Right ventricle myocardium superior (tissue), 1 donor: ENCODE results near the gene AMIGO2. TPM values are rescaled to one million over a fixed set of nuclear protein-coding genes. Genes with fewer than 3 reads are reported as not detected.
"Not testable (repeated sequence)": the region's sequence is repeated elsewhere in the genome, so short reads cannot be mapped to it uniquely, and the experiment has no call there.

Experiments
- ATAC-seq: fragments of 200-7000 bp; cut with Tn5 transposase; one replicate; pipeline ENCODE4 v1.9.1; 2020; ENCODE audit warnings: mild to moderate bottlenecking; ENCODE audit not compliant: poor library complexity
- DNase-seq: peaks from one replicate; pipeline ENCODE4 v3.0.0-alpha.2; 2020
- intact Hi-C: fragments of 100-400 bp; cut with DNase I; formaldehyde crosslinking; loops from one replicate; pipeline ENCODE4 v1.11.2; 2022
- total RNA-seq: library from RNA; stranded (reverse); fragmentation: NEBNext Ultra II Directional; extraction: Animal tissue kit (Norgen Biotek cat#: 25700); gene quantifications from one replicate; pipeline ENCODE4 v1.2.1, GENCODE V29; 2021
- donor health status: DM: no; HTN: yes; CAD: no; lungs with severe emphysema.

AMIGO2 gene
- total RNA-seq, 1 donor from 2014 or later = 2.0 TPM

DNA sequence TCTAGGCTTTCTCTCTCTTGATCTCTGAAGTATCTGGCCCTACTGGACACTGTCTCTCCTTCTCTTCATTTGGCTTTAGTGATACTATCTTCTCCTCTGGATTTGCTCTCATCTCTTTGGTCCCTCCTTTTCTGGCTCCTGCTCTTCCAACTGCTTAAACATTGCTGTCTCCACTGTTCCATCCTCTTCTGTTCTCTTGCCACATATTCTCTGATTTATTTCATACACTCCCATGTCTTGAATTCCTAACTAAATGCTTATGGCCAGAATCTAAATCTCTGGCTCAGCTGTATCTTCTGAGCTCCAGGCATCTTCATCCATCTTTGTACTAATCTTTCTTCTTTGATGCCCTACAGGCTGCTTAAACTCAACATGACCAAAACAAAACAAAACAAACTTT, 25.8 kb downstream of the AMIGO2 start:
- intact Hi-C loops = no loop called here
- no peak for ATAC-seq
- no peak for DNase-seq

DNA sequence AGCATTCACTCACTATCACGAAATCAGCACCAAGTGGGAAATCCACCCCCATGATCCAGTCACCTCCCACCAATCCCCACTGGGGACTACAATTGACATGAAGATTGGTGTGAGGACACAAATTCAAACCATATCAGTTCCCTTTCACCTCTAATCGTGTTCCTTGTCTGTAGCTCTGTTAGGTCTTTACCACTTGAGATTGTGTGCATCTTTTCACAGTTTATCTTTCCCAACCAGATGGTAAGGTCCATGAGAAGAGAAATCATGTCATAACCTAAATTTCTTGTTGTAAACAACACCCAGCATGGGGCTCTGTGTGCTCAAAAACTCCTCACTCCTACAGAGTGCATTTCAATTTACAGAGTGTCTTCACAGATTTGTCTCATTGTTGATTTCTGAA, 27.5 kb downstream of the AMIGO2 start:
- DNase-seq = no peak
- intact Hi-C loops = no loop called here
- no peak for ATAC-seq

DNA sequence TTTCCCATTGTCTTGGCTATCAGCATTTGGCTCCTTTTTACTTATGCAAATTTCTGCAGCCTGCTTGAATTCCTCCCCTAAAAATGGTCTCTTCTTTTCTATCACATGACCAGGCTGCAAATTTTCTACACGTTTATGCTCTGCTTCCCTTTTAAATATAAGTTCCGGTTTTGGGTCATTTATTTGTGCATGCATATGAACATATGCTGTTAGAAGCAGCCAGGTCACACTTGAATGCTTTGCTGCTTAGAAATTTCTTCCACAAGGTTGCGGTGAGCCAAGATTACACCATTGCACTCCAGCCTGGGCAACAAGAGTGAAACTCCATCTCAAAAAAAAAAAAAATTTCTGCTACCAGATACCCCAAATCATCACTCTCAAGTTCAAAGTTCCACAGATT, 28.5 kb downstream of the AMIGO2 start:
- ATAC-seq, intact Hi-C loops, DNase-seq: not testable (repeated sequence)

DNA sequence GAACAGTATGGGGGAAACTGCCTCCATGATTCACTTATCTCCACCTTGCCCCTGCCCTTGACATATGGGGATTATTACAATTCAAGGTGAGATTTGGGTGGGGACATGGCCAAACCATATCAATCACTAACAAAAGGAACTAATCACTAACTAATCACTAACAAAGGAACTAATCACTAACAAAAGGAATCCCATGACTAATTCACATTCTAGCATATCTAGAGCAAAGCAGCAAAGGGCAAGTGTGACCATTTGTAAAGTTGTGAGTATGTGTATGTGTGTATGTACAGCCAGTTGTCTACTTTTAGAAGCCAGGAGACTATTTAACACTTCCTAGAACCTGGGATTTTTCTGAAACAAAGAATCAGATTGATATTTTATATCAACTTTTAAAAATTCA, 31.2 kb downstream of the AMIGO2 start:
- intact Hi-C loops = no loop called here
- DNase-seq = no peak
- ATAC-seq = no peak

DNA sequence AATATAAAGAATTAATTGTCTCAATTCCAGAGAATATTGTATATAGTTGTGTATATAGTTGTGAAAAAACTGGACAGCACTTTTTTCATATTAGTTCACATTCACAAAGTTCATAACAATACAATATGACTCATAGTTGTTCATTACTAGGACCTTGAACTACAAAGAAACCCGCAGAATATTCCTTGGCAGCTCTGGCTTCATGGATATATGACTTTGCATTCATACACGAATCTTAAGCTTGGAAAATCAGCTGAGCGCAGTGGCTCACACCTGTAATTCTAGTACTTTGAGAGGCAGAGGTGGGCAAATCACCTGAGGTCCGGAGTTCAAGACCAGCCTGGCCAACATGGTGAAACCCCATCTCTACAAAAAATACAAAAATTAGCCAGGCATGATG, 38.4 kb downstream of the AMIGO2 start:
- intact Hi-C loops = no loop called here
- DNase-seq (no peak), ATAC-seq (no peak)

DNA sequence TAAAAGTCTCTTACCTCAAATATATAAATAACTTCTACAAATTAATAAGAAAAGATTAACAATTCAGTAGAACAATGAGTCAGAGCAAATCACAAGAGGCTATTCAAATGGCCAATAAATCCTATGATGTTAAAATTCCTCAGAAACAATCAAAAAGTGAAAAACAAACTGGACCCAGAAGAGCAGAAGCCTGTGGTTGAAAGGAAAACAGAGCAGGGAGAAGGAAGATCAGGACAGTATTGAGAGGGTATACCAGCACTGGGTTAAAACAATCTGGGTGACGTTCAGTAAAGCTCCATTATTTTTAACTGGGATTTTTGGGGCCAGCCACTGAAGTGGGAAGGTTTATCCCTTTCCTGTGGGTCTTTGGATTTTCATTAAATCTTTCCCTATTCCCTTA, 40.0 kb downstream of the AMIGO2 start:
- ATAC-seq (no peak), DNase-seq (no peak)
- intact Hi-C loops = loop anchor here (10.0 kb wide), 2 partner anchors 355 to 645 kb away; no protein-coding TSS in a partner anchor

DNA sequence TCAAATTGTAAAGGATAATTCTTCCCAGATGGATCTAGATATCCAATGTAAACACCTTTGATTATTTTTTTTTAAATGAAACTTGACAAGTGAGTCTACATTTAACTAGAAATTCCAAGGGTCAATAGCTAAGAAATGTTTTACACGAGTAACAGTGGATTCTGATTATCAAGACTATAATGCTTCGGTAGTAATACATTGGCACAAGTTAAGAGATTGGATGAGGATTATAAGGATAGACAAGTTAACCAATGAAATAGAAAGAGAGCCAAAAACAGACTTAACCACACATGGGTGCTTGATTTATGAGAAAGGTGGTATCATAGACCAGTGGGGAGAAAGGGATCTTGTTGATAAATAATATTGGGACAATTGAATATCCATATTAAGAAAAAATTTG, 40.7 kb downstream of the AMIGO2 start:
- intact Hi-C loops = loop anchor here (10.0 kb wide), 2 partner anchors 356 to 646 kb away; no protein-coding TSS in a partner anchor
- DNase-seq (no peak), ATAC-seq (no peak)

DNA sequence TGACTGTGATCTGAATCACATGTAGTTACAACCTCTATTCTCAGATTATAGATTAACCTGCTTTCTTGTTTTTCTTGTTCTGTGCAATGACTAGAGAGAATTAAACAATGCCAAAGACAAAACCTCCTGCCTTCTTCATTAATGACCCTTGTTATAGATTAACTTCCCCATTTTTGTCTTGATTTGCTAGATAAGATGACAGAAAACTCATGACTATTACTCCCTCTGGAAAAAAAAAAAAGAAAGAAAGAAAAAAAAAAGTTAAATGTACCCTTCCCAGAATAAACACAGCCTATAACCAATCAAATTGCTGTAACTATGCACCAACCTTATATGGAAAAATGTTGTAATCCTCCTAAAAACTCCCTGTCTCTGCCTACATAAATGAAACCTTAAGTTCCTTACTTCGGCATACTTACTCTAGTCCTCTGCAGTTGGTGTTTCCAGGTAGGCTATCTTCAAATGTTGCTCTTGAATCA, 41.5 kb downstream of the AMIGO2 start:
- intact Hi-C loops = loop anchor here (10.0 kb wide), 2 partner anchors 356 to 646 kb away; no protein-coding TSS in a partner anchor
- DNase-seq (no peak), ATAC-seq (no peak)

DNA sequence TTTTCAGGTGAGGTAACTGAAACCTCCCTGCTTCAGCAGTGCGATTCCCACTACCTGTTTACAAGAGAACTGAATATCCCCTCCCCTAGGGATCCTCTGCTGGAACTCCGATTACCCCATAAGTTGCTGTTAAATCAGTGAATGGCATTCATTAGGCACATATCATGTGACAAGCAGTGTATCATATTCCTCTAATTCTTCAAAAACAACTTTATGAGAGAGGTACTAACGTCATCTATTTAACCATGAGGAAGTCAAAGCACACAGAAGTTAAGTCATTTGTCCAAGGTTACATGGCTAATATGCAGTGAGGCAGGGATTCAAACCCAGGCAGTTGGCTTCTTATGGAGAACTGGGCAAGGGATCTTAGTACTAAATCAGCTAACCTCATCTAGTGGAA, 44.3 kb downstream of the AMIGO2 start:
- no peak for ATAC-seq
- intact Hi-C loops = loop anchor here (10.0 kb wide), 2 partner anchors 359 to 649 kb away; no protein-coding TSS in a partner anchor
- DNase-seq = no peak

DNA sequence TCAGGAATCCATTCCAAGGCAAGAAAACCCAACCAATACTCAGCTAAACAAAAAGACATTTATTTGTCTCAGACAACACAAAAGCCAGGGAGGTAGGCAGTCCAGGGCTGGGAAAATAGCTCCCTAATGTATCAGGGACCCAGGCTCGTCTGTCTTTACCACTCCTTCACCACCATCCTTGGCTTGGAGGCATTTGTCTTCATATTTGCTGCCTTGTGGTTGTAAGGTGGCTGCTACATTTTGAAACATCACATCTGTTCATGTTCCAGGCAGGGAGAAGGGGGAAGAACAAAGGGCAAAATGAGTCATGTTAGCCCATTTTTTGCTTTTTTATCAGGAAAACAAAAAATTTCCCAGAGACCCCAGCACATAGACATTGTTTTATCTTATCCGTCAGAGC, 45.1 kb downstream of the AMIGO2 start:
- ATAC-seq = no peak
- no peak for DNase-seq
- intact Hi-C loops = loop anchor here (5.0 to 10.0 kb wide), 3 partner anchors 273 to 650 kb away; no protein-coding TSS in a partner anchor

DNA sequence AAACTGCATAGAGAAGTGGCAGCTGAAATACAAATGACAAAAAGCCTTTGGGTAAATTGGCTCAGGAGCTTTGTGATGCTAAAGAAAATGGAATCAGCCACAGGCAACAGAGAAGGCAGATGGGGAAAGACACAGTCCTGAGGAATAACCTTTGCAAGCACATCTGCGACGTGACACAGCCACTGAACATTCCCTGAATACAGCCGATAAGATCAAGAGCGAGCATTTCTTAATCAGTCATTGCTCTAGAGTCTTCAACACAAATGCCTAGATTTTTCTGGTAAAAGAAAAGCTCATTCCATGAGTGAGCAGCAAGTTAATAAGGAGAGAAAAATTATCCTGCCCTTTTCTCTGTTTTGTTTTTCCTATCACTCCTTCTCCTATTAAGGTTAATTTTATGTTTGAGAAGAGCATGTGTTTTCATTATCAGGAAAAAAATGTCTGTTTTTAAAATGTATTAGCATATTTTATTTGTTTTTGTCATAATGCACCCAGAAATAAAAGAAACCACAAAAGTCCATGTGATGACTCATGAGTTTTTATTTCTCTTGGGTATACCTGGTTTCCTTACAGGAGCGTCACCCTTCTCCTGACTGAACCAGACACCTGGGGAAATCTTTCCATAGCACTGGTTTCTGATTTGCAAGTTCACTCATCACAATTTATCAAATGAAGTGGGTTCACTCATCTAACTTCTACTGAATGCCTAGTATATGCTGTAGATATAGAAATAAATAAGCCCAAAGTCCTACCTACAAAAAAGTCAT, 45.8 kb downstream of the AMIGO2 start:
- intact Hi-C loops = loop anchor here (5.0 to 10.0 kb wide), 3 partner anchors 273 to 651 kb away; no protein-coding TSS in a partner anchor
- DNase-seq (no peak), ATAC-seq (no peak)

DNA sequence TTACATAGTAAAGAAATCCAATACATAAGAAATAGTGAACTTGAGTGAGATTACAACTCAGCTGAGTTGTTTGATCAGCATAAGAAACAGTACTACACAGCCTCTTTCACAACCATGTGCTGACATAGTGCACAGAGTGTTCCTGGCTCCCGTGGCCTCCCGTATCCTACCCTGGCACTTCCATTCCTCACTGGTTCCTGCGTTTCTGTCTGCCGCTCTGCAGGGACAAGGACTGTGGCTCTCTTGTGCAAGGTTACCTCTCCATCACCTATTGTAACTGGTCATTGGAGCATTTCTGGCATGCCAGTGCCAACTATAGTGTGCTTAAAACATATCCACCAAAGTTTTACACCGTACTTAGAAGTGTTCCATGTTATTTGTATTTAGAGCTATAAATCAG, 46.7 kb downstream of the AMIGO2 start:
- peak; percentile 97 for ATAC-seq
- peak; percentile 57 for DNase-seq
- intact Hi-C loops = loop anchor here (5.0 to 10.0 kb wide), 3 partner anchors 274 to 652 kb away; no protein-coding TSS in a partner anchor

DNA sequence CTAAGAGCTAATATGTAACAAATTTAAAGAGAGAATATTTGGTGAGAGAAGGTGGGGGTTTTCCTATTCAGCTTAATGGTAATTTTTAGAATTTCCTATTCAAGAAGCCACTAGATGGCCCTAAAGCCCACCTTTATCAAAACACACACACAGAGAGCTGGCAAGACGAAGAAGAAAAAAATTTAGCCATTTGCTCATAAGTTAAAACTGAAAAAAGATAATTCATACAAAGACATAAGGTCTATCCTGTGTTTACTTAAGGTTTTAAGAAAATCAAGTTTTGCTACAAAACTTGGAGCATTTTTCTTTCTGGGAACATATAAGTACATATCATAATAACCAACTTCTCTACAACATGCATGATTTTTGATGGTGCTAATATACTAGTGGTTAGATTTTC, 47.1 kb downstream of the AMIGO2 start:
- DNase-seq (no peak), ATAC-seq (peak; percentile 87)
- intact Hi-C loops = loop anchor here (5.0 to 10.0 kb wide), 3 partner anchors 275 to 652 kb away; no protein-coding TSS in a partner anchor

DNA sequence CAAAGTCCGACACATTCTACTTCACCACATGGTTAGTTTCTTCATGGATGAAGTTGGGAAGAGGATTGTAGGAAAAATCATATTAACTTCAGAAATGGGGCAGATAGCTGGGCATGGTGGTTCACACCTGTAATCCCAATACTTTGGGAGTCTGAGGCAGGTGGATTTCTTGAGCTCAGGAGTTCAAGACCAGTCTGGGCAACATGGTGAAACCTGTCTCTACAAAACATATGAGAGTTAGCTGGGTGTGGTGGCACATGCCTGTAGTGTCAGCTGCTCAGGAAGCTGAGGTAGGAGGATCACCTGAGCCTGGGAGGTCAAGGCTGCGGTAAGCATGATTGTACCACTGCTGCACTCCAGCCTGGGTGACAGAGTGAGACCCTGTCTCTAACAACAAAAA, 49.9 kb downstream of the AMIGO2 start:
- ATAC-seq (no peak), DNase-seq (no peak)
- intact Hi-C loops = loop anchor here (5.0 to 10.0 kb wide), 3 partner anchors 277 to 655 kb away; no protein-coding TSS in a partner anchor

DNA sequence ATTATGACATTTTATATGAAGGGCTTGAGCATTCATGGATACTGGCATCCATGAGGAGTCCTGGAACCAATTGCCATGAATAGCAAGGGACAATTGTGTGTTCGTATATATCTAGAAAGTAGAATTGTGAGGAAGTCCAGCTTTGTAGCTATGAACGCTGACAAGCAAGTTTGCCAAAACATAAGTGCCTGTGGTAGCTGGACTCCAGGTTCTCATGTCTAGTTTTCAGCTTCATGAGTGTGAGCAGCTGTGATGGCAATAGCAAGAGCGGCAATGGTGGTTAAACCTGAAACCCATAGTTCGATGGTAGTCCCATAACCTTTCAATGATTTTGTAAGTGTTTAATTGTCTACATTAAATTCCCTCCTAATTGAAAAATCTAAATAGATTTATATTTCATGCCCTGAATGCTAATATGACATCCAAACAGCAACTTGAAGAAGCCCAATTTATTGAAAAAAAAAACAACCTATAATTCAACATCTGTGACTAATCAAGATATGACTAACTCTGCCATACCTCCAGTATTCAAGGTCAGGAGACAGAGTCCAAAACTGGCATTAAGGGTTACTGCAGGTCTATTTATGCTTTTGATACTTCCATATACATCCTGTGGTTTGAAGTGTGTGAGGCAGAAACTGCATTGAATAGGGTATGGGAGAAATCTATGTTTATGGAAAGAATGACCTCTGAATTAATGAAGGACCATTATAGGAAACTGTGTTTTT, 50.6 kb downstream of the AMIGO2 start:
- no peak for ATAC-seq
- no peak for DNase-seq
- intact Hi-C loops = no loop called here

DNA sequence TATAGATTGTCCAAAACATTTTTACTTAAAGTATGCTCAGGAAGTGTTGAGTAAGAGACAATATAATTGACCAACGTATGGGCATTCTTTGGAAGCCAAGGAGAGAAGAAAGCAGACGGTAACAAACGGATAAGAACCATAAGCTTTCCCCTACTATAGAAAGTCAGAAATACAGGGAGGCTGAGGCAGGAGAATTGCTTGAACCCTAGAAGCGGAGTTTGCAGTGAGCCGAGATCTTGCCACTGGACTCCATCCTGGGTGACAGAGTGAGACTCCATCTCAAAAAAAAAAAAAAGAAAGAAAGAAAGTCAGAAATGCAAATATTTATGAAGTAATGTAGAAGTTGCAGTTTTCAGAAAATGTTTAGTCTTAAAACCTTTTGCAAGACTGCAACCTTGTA, 51.6 kb downstream of the AMIGO2 start:
- ATAC-seq (no peak), DNase-seq (no peak)
- intact Hi-C loops = no loop called here
